Measurements from ENCODE around the gene TEX35. TPM values are rescaled to one million over a fixed set of nuclear protein-coding genes. Genes with fewer than 3 reads are reported as not detected.

Gene TEX35
- total RNA-seq, 2 donors from 2014 or later = not detected

GRCh38 chr1:178543290-178543607 is 30.3 kb downstream of the TEX35 start:
- peak overlapping the region; percentile 51 for H3K9ac ChIP-seq (ENCODE audit: extremely low read depth, low read length, poor library complexity, severe bottlenecking)
- Mint-ChIP-seq H3K27me3 (ENCODE audit: insufficient read depth) (peaks cover 3% of the 10 kb centered on the region), H3K4me3 (peak overlapping the region; percentile 88), H3K36me3 (ENCODE audit: low read depth) (peaks cover 16% of the 10 kb centered on the region), H3K9me3 (no peaks in the 10 kb centered on the region), H3K27ac (peak overlapping the region; percentile 85), H3K4me1 (peaks cover 13% of the 10 kb centered on the region)
- TF ChIP-seq CTCF (conservative IDR thresholded peaks at IDR 0.05) = no peak
- no peaks in the 10 kb centered on the region for H3K27me3 ChIP-seq (ENCODE audit: control insufficient read depth, insufficient read depth, low read length, poor library complexity, severe bottlenecking)
- DNase-seq = no peak
- 8 to 17% methylated on average over 7 to 10 of the region's 10 CpGs for WGBS, 2 experiments (ENCODE audit: insufficient coverage in 1 of 2, insufficient read length in 1 of 2)
- H3K4me1 ChIP-seq (ENCODE audit: control insufficient read depth, insufficient read depth, low read length) = no peaks in the 10 kb centered on the region
- H3K4me3 ChIP-seq (ENCODE audit: low read length) = peak overlapping the region; percentile 98
- no peaks in the 10 kb centered on the region for H3K36me3 ChIP-seq (ENCODE audit: control insufficient read depth, insufficient read depth, low read length)
- peak overlapping the region; percentile 91 for H3K27ac ChIP-seq (ENCODE audit: low read depth, low read length)
- no peaks in the 10 kb centered on the region for H3K9me3 ChIP-seq (ENCODE audit: control insufficient read depth, low read length)

- no peaks in the 10 kb centered on the region for H3K9me3 ChIP-seq (ENCODE audit: control insufficient read depth, low read length)
- Mint-ChIP-seq H3K4me3 (no peak overlapping the region), H3K9me3 (no peaks in the 10 kb centered on the region), H3K27me3 (ENCODE audit: insufficient read depth) (peaks cover 3% of the 10 kb centered on the region), H3K4me1 (peaks cover 13% of the 10 kb centered on the region), H3K27ac (no peak overlapping the region), H3K36me3 (ENCODE audit: low read depth) (peaks cover 23% of the 10 kb centered on the region)
- no peaks in the 10 kb centered on the region for H3K4me1 ChIP-seq (ENCODE audit: control insufficient read depth, insufficient read depth, low read length)
- no peak overlapping the region for H3K27ac ChIP-seq (ENCODE audit: low read depth, low read length)
- no peak for TF ChIP-seq CTCF (conservative IDR thresholded peaks at IDR 0.05)
- WGBS, 2 experiments (ENCODE audit: insufficient coverage in 1 of 2, insufficient read length in 1 of 2) = 93 to 94% methylated on average over 5 to 9 of the region's 9 CpGs
- H3K9ac ChIP-seq (ENCODE audit: extremely low read depth, low read length, poor library complexity, severe bottlenecking) = no peak overlapping the region
- no peaks in the 10 kb centered on the region for H3K36me3 ChIP-seq (ENCODE audit: control insufficient read depth, insufficient read depth, low read length)
- DNase-seq = no peak
- no peak overlapping the region for H3K4me3 ChIP-seq (ENCODE audit: low read length)
- no peaks in the 10 kb centered on the region for H3K27me3 ChIP-seq (ENCODE audit: control insufficient read depth, insufficient read depth, low read length, poor library complexity, severe bottlenecking)
These were observed 31.6 kb downstream of the TEX35 start for GRCh38 chr1:178544531-178544930.

- WGBS, 2 experiments (ENCODE audit: insufficient coverage in 1 of 2, insufficient read length in 1 of 2) = 83 to 95% methylated on average over 1 to 3 of the region's 3 CpGs
These were observed 35.2 kb downstream of the TEX35 start for GRCh38 chr1:178548108-178548507.

More at GRCh38 chr1:178548108-178548507, 35.2 kb downstream of the TEX35 start:
- Mint-ChIP-seq H3K9me3 (peaks cover 7% of the 10 kb centered on the region), H3K36me3 (ENCODE audit: low read depth) (peaks cover 34% of the 10 kb centered on the region), H3K4me3 (no peak overlapping the region), H3K27me3 (ENCODE audit: insufficient read depth) (peaks cover 2% of the 10 kb centered on the region), H3K27ac (no peak overlapping the region), H3K4me1 (peaks cover 12% of the 10 kb centered on the region)
- Histone ChIP-seq H3K4me3 (ENCODE audit: low read length) (no peak overlapping the region), H3K9me3 (ENCODE audit: control insufficient read depth, low read length) (no peaks in the 10 kb centered on the region), H3K27ac (ENCODE audit: low read depth, low read length) (no peak overlapping the region), H3K36me3 (ENCODE audit: control insufficient read depth, insufficient read depth, low read length) (no peaks in the 10 kb centered on the region), H3K4me1 (ENCODE audit: control insufficient read depth, insufficient read depth, low read length) (no peaks in the 10 kb centered on the region), H3K9ac (ENCODE audit: extremely low read depth, low read length, poor library complexity, severe bottlenecking) (no peak overlapping the region), H3K27me3 (ENCODE audit: control insufficient read depth, insufficient read depth, low read length, poor library complexity, severe bottlenecking) (no peaks in the 10 kb centered on the region)
- DNase-seq = no peak
- peak; percentile 54 for TF ChIP-seq CTCF (conservative IDR thresholded peaks at IDR 0.05)
